Measurements from ENCODE around the gene LRRC70. TPM values are rescaled to one million over a fixed set of nuclear protein-coding genes. Genes with fewer than 3 reads are reported as not detected.
A peak's percentile ranks its signal among the peaks of the same experiment; 100 is the strongest.

Gene LRRC70
- total and polyA plus RNA-seq, 2 of the 8 experiments (the other 6 are each of a cell fraction or from before 2014, with no cell fraction given), result 0.62 to 0.67 TPM

DNA sequence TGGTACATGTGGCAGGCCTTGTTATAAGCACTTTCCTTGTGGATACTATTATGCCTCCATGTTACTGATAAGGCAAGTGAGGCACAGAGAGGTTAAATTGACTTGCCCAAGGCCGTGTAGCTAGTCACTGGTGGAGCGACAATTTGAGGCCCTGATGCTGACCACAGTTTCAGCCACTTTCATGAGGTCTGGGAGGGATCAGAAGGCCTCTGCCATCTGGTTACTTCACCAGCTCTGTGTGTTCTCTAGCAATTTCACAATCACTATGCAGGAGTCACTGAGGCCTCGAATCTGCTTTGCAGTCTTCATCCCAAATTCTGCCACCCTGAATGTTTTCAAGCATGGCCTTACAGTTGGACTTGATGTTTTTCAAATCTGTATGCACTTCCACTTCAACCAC, 9.1 kb downstream of the LRRC70 start:
- FAIRE-seq, result peak; percentile 42
- no peak for TF ChIP-seq RNF2 (IDR thresholded peaks at IDR 0.05; ENCODE audit: borderline replicate concordance, low read depth, low read length, missing control alignments, poor library complexity, severe bottlenecking)
- no peak for TF ChIP-seq SUZ12 (IDR thresholded peaks at IDR 0.05; ENCODE audit: low read length)
- TF ChIP-seq SP4 (IDR thresholded peaks at IDR 0.05; ENCODE audit: low read length), result no peak
- TF ChIP-seq HDAC2 (IDR thresholded peaks at IDR 0.05; ENCODE audit: borderline replicate concordance in 1 of 2, low read depth in 2 of 2, low read length in 2 of 2), result no peak
- no peak for TF ChIP-seq HDAC6 (IDR thresholded peaks at IDR 0.05; ENCODE audit: low read depth, low read length)
- no peak for TF ChIP-seq SRF (IDR thresholded peaks at IDR 0.05; ENCODE audit: low read depth, low read length)
- no peak for TF ChIP-seq CREB1 (IDR thresholded peaks at IDR 0.05)
- no peak for TF ChIP-seq MAFK (IDR thresholded peaks at IDR 0.05; ENCODE audit: low read depth, low read length)
- no peak for TF ChIP-seq TAF1 (IDR thresholded peaks at IDR 0.05; ENCODE audit: low read depth, low read length)
- TF ChIP-seq SP1 (IDR thresholded peaks at IDR 0.05; ENCODE audit: low read depth, low read length), result no peak
- no peak for TF ChIP-seq CEBPB (IDR thresholded peaks at IDR 0.05; ENCODE audit: low read depth, low read length)
- TF ChIP-seq YY1 (IDR thresholded peaks at IDR 0.05; ENCODE audit: low read depth, low read length), result no peak

More for the DNA sequence above, 9.1 kb downstream of the LRRC70 start:
- no peak overlapping the region for H3K4me2 ChIP-seq (ENCODE audit: insufficient read depth in 1 of 2, low read depth in 2 of 2, low read length in 2 of 2)
- H3K14ac ChIP-seq (ENCODE audit: insufficient read length), result no peak overlapping the region
- H3K79me1 ChIP-seq (ENCODE audit: low read depth, low read length), result no peaks in the 10 kb centered on the region
- CTCF ChIA-PET (ENCODE audit: partially characterized antibody), result interaction anchor here (0.7 to 1.1 kb wide), 2 partner anchors 13 to 190 kb away, joined by 4 to 7 read pairs; no protein-coding TSS in a partner anchor
- H3K36me3 ChIP-seq (ENCODE audit: control insufficient read depth in 2 of 4, insufficient read depth in 4 of 4, low read length in 3 of 4), result peaks cover 0 to 3% (median 0%) of the 10 kb centered on the region in 4 experiments; a peak in 3 of 8 replicates
- H3K9me3 ChIP-seq (ENCODE audit: insufficient read depth in 2 of 2, low read depth in 1 of 2, low read length in 1 of 2), result no peaks in the 10 kb centered on the region
- H4K5ac ChIP-seq (ENCODE audit: insufficient read length, low read depth, low read length), result no peak overlapping the region
- no peak overlapping the region for H3K56ac ChIP-seq (replicated peaks; ENCODE audit: insufficient read length, low read depth, low read length)
- no peak overlapping the region for H2BK20ac ChIP-seq (ENCODE audit: low read length)
- no peaks in the 10 kb centered on the region for H3K27me3 ChIP-seq (replicated peaks in 1 of 4; ENCODE audit: control insufficient read depth in 3 of 4, extremely low read depth in 1 of 4, insufficient read depth in 3 of 4, low read length in 3 of 4)
- 91% methylated on average over 3 of the region's 3 CpGs; no CpG with 5 or more reads in 1 of the 2 experiments for WGBS, 2 experiments (ENCODE audit: extremely low coverage in 1 of 2, insufficient coverage in 1 of 2, insufficient read length in 1 of 2, insufficient replicate concordance in 2 of 2, low coverage in 1 of 2, low lambda C conversion rate in 2 of 2, missing lambda C conversion rate in 1 of 2)
- POLR2A ChIA-PET (ENCODE audit: partially characterized antibody), result no interaction called here
- no peak overlapping the region for H2AK5ac ChIP-seq (ENCODE audit: low read depth, low read length)
- H3K4me1 ChIP-seq (replicated peaks in 1 of 4; ENCODE audit: control insufficient read depth in 3 of 4, insufficient read depth in 4 of 4, low read length in 3 of 4), result no peaks in the 10 kb centered on the region
- no peak overlapping the region for H3K4ac ChIP-seq (replicated peaks; ENCODE audit: insufficient read length, low read depth, low read length)
- no peaks in the 10 kb centered on the region for H4K20me1 ChIP-seq (replicated peaks in 1 of 2; ENCODE audit: control insufficient read depth in 1 of 2, insufficient read depth in 2 of 2, low read length in 2 of 2)
- H3K79me2 ChIP-seq (ENCODE audit: control insufficient read depth in 1 of 2, insufficient read depth in 2 of 2, low read length in 2 of 2), result no peaks in the 10 kb centered on the region
- no peak overlapping the region for H3K4me3 ChIP-seq (ENCODE audit: extremely low read depth in 1 of 4, insufficient read depth in 2 of 4, low read depth in 3 of 4, low read length in 4 of 4)
- no peak overlapping the region for H3K18ac ChIP-seq (ENCODE audit: extremely low read depth, low read length)
- no peaks in the 10 kb centered on the region for H3K23me2 ChIP-seq (ENCODE audit: low read depth, low read length)
- H3K23ac ChIP-seq (ENCODE audit: insufficient read length), result no peak overlapping the region
- no peak overlapping the region for H4K91ac ChIP-seq (replicated peaks; ENCODE audit: insufficient read length, low read length)
- no peak overlapping the region for H2AFZ ChIP-seq (ENCODE audit: low read length)
- H2BK12ac ChIP-seq (ENCODE audit: low read depth, low read length), result no peak overlapping the region
- H3K9ac ChIP-seq (replicated peaks in 1 of 4; ENCODE audit: extremely low read depth in 1 of 4, low read depth in 3 of 4, low read length in 3 of 4), result no peak overlapping the region
- H2BK5ac ChIP-seq (ENCODE audit: low read depth, low read length), result no peak overlapping the region
- no peak for DNase-seq (ENCODE audit: low read depth in 1 of 2, low spot score in 2 of 2)
- no peak overlapping the region for H2BK120ac ChIP-seq (replicated peaks; ENCODE audit: low read depth, low read length)
- no peak overlapping the region for H2BK15ac ChIP-seq (ENCODE audit: low read length)
- no peak overlapping the region for H3K27ac ChIP-seq (ENCODE audit: low read depth, low read length)
- no peak overlapping the region for H4K8ac ChIP-seq (ENCODE audit: extremely low read depth, insufficient read depth, low read length)
